K562 treated with DMSO at 1 percent for 24 hours (cell line): Measurements from ENCODE around the gene SLC1A3. TPM values are rescaled to one million over a fixed set of nuclear protein-coding genes. Genes with fewer than 3 reads are reported as not detected.

Source experiments
- total RNA-seq: library from RNA; unstranded; fragments of 300-600 nt; gene quantifications from 2 replicates; pipeline ENCODE4 v1.2.3, GENCODE V29; 2022; ENCODE audit warnings: low read depth; ENCODE audit not compliant: insufficient read depth

The SLC1A3 gene
- total RNA-seq = not detected in 2 replicates

GRCh38 chr5:36606428-36607113 is at the start of gene SLC1A3:
TSS of gene SLC1A3 (plus strand) at chr5:36606606. CDS start at chr5:36608424, 1,818 bp downstream.

